ENCODE results near the gene BRWD1.

DNA sequence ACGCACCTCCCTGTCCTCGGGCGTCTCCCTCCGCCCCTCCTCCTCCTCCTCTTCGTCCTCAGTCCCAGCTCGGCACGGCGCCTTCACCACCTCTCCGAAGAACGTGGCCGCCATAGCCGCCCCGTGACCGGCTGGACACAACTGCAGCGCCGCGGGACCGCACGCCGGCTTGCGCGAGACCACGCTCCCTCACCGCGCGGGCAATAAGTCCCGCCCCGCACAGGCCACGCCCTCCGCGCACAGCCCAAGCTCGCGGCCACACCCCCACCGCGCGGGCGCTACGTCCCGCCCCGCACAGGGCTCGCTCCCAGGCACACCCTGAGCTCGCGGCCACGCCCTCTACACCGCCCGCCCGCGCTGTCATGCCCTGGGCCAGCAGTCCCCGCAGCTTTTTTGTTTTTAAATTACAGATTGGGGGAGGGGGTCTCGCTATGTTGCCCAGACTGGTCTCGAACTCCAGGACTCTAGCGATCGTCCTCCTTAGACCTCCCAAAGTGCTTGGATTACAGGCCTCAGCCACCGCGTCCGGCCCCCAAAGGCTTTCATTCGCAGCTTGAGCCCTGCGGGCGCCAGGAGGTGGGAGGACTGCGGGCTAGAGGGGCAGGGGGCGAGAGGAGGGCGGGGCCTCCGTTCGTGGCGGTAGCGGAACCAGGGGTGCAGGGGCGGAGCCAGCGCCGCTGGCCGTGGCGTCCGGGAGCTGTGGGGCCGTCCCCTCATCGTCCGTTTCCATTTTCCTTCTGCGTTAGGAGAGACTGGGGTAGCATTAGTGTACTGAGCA lies 130.0 kb downstream of the BRWD1 start, which contains the start of gene PSMG1:
- TF ChIP-seq CTCF (IDR thresholded peaks at IDR 0.05; ENCODE audit: borderline replicate concordance, extremely low read depth, low read length, poor library complexity, severe bottlenecking) (peak; percentile 11), EZH2 (IDR thresholded peaks at IDR 0.05; ENCODE audit: borderline replicate concordance, low read depth, low read length, severe bottlenecking) (no peak)
